H1 (cell line): ENCODE results near the gene LRP1. TPM values are rescaled to one million over a fixed set of nuclear protein-coding genes. Genes with fewer than 3 reads are reported as not detected.

ENCODE experiments used
- CTCF ChIA-PET: fragments of 300-600 bp; sonication (Branson Sonifier 250); formaldehyde crosslinking; loops from one replicate; lab custom pipeline; 2021; ENCODE audit not compliant: partially characterized antibody; lab: Charles Lee
- POLR2A ChIA-PET: fragments of 300-600 bp; sonication (Branson Sonifier 250); formaldehyde crosslinking; loops from one replicate; lab custom pipeline; 2021; ENCODE audit warnings: inconsistent platforms; ENCODE audit not compliant: partially characterized antibody; lab: Charles Lee
- DNase-seq, 2 experiments: peaks; one replicate each; pipeline versions ENCODE4 v3.0.0 to v3.0.0-alpha.2; 2010 to 2022; ENCODE audit warnings: low spot score in 2 of 2, low read depth in 1 of 2, mixed read lengths in 1 of 2
- FAIRE-seq: peaks from 2 replicates; lab custom pipeline; 2011; peaks lifted over from hg19 to GRCh38; lab: Jason Lieb, UNC
- H2AFZ ChIP-seq: 2 replicates; pipeline ENCODE4 v1.8.1; 2012; ENCODE audit warnings: low read length, inconsistent platforms
- H2AK5ac ChIP-seq: 2 replicates; pipeline ENCODE4 v1.6.1; 2013; ENCODE audit warnings: low read depth, low read length
- H2BK120ac ChIP-seq: replicated peaks from 2 replicates; pipeline ENCODE3; 2013; ENCODE audit warnings: low read depth, low read length, inconsistent platforms
- H2BK12ac ChIP-seq: 2 replicates; pipeline ENCODE4 v1.6.1; 2013; ENCODE audit warnings: low read depth, low read length
- H2BK15ac ChIP-seq: 2 replicates; pipeline ENCODE4 v1.6.1; 2013; ENCODE audit warnings: low read length
- H2BK20ac ChIP-seq: 2 replicates; pipeline ENCODE4 v1.6.1; 2013; ENCODE audit warnings: low read length
- H2BK5ac ChIP-seq: 2 replicates; pipeline ENCODE4 v1.6.1; 2013; ENCODE audit warnings: low read depth, low read length
- H3K14ac ChIP-seq: 2 replicates; pipeline ENCODE4 v1.6.1; 2013; ENCODE audit warnings: inconsistent platforms; ENCODE audit not compliant: insufficient read length
- H3K18ac ChIP-seq: 2 replicates; pipeline ENCODE4 v1.6.1; 2013; ENCODE audit warnings: low read length; ENCODE audit errors: extremely low read depth
- H3K23ac ChIP-seq: 2 replicates; pipeline ENCODE4 v1.6.1; 2013; ENCODE audit warnings: inconsistent platforms; ENCODE audit not compliant: insufficient read length
- H3K23me2 ChIP-seq: 2 replicates; pipeline ENCODE4 v1.6.1; 2013; ENCODE audit warnings: low read depth, low read length
- H3K27ac ChIP-seq: 2 replicates; pipeline ENCODE4 v1.6.1; 2011; ENCODE audit warnings: low read depth, low read length, inconsistent platforms
- H3K27me3 ChIP-seq, 4 experiments: replicated peaks in 1 of 4; 1 replicate in 1 of 4; 2 replicates in 3 of 4; pipeline versions ENCODE4 v1.6.1 to v1.8.1; 2011 to 2013; ENCODE audit warnings: low read length in 3 of 4, mild to moderate bottlenecking in 3 of 4, inconsistent platforms in 2 of 4, mixed read lengths in 2 of 4, moderate library complexity in 1 of 4; ENCODE audit not compliant: control insufficient read depth in 3 of 4, insufficient read depth in 3 of 4; ENCODE audit errors: extremely low read depth in 1 of 4
- H3K36me3 ChIP-seq, 4 experiments: 2 replicates each; pipeline versions ENCODE4 v1.6.1 to v1.8.1; 2011 to 2013; ENCODE audit warnings: mild to moderate bottlenecking in 4 of 4, low read length in 3 of 4, moderate library complexity in 2 of 4, control low read depth in 1 of 4, inconsistent platforms in 1 of 4; ENCODE audit not compliant: insufficient read depth in 4 of 4, control insufficient read depth in 2 of 4
- H3K4ac ChIP-seq: replicated peaks from 2 replicates; pipeline ENCODE3; 2013; ENCODE audit warnings: low read length, low read depth, mixed read lengths, inconsistent platforms; ENCODE audit not compliant: insufficient read length
- H3K4me1 ChIP-seq, 4 experiments: replicated peaks in 1 of 4; 1 replicate in 1 of 4; 2 replicates in 3 of 4; pipeline versions ENCODE4 v1.6.1 to v1.8.1; 2011 to 2013; ENCODE audit warnings: low read length in 3 of 4, inconsistent platforms in 2 of 4, mixed read lengths in 1 of 4; ENCODE audit not compliant: insufficient read depth in 4 of 4, control insufficient read depth in 3 of 4
- H3K4me2 ChIP-seq, 2 experiments: 2 replicates each; pipeline versions ENCODE4 v1.6.1 to v1.8.1; 2011 to 2013; ENCODE audit warnings: low read depth in 2 of 2, low read length in 2 of 2, control low read depth in 1 of 2, inconsistent platforms in 1 of 2, mild to moderate bottlenecking in 1 of 2; ENCODE audit not compliant: insufficient read depth in 1 of 2
- H3K4me3 ChIP-seq, 4 experiments: fragments of 200-600, 300-600 bp in 1 of 4; sonication (generic), shearing (Covaris generic), sonication (Bioruptor Twin) in 1 of 4; 2 replicates each; pipeline versions ENCODE4 v1.5.1 to v1.8.1; 2011 to 2016; ENCODE audit warnings: low read length in 4 of 4, low read depth in 3 of 4, control low read depth in 2 of 4, inconsistent platforms in 2 of 4, mild to moderate bottlenecking in 2 of 4, mixed read lengths in 1 of 4, moderate library complexity in 1 of 4; ENCODE audit not compliant: insufficient read depth in 2 of 4; ENCODE audit errors: extremely low read depth in 1 of 4
- H3K56ac ChIP-seq: replicated peaks from 2 replicates; pipeline ENCODE3; 2013; ENCODE audit warnings: low read depth, mild to moderate bottlenecking, mixed read lengths, low read length, inconsistent platforms; ENCODE audit not compliant: insufficient read length
- H3K79me1 ChIP-seq: 2 replicates; pipeline ENCODE4 v1.6.1; 2013; ENCODE audit warnings: low read depth, low read length, control low read depth
- H3K79me2 ChIP-seq, 2 experiments: 2 replicates each; pipeline versions ENCODE4 v1.6.1 to v1.8.1; 2012 to 2013; ENCODE audit warnings: low read length in 2 of 2, mild to moderate bottlenecking in 2 of 2, inconsistent platforms in 1 of 2; ENCODE audit not compliant: insufficient read depth in 2 of 2, control insufficient read depth in 1 of 2
- H3K9ac ChIP-seq, 4 experiments: replicated peaks in 1 of 4; 1 replicate in 1 of 4; 2 replicates in 3 of 4; pipeline versions ENCODE4 v1.6.1 to v1.8.1; 2011 to 2013; ENCODE audit warnings: low read depth in 3 of 4, low read length in 3 of 4, control low read depth in 2 of 4, mild to moderate bottlenecking in 2 of 4, moderate library complexity in 2 of 4, inconsistent platforms in 1 of 4; ENCODE audit errors: extremely low read depth in 1 of 4
- H3K9me3 ChIP-seq, 2 experiments: 2 replicates each; pipeline versions ENCODE4 v1.6.1 to v1.8.1; 2012 to 2013; ENCODE audit warnings: mild to moderate bottlenecking in 2 of 2, moderate library complexity in 2 of 2, control low read depth in 1 of 2, inconsistent platforms in 1 of 2, low read depth in 1 of 2, low read length in 1 of 2, mixed read lengths in 1 of 2; ENCODE audit not compliant: insufficient read depth in 2 of 2
- H4K20me1 ChIP-seq, 2 experiments: replicated peaks in 1 of 2; 2 replicates each; pipeline versions ENCODE3 to v1.8.1; 2011 to 2013; ENCODE audit warnings: inconsistent platforms in 2 of 2, low read length in 2 of 2, mild to moderate bottlenecking in 1 of 2; ENCODE audit not compliant: insufficient read depth in 2 of 2, control insufficient read depth in 1 of 2
- H4K5ac ChIP-seq: 2 replicates; pipeline ENCODE4 v1.6.1; 2013; ENCODE audit warnings: low read length, low read depth, mixed read lengths, inconsistent platforms; ENCODE audit not compliant: insufficient read length
- H4K8ac ChIP-seq: 2 replicates; pipeline ENCODE4 v1.8.0; 2013; ENCODE audit warnings: mild to moderate bottlenecking, moderate library complexity, low read length, inconsistent platforms; ENCODE audit not compliant: insufficient read depth; ENCODE audit errors: extremely low read depth
- H4K91ac ChIP-seq: replicated peaks from 2 replicates; pipeline ENCODE3; 2013; ENCODE audit warnings: low read length, mixed read lengths, inconsistent platforms; ENCODE audit not compliant: insufficient read length
- ATF3 ChIP-seq: IDR thresholded peaks from 2 replicates; pipeline ENCODE4 v1.6.1; 2011; ENCODE audit warnings: low read depth, mild to moderate bottlenecking, low read length; ENCODE audit not compliant: insufficient read depth
- CEBPB ChIP-seq: IDR thresholded peaks from 2 replicates; pipeline ENCODE4 v1.6.1; 2012; ENCODE audit warnings: low read depth, low read length
- KDM4A ChIP-seq: IDR thresholded peaks from one replicate; pipeline ENCODE4 v1.7.1; 2012; ENCODE audit warnings: low read depth, mild to moderate bottlenecking, moderate library complexity, low read length, inconsistent platforms; ENCODE audit not compliant: severe bottlenecking
- MAX ChIP-seq: IDR thresholded peaks from 2 replicates; pipeline ENCODE4 v1.6.1; 2012; ENCODE audit warnings: inconsistent platforms
- SIX5 ChIP-seq: IDR thresholded peaks from 2 replicates; pipeline ENCODE4 v1.6.1; 2011; ENCODE audit warnings: mild to moderate bottlenecking, low read depth, low read length
- SUZ12 ChIP-seq: fragments of 200-600 bp; sonication (generic); IDR thresholded peaks from 2 replicates; pipeline ENCODE4 v1.6.1; 2012; ENCODE audit warnings: mild to moderate bottlenecking, inconsistent platforms, low read length, moderate library complexity, mixed read lengths
- WGBS, 2 experiments: shearing (Covaris generic) in 1 of 2; methylation state at CpG; one replicate each; pipeline versions ENCODE4 v1.1.6 to v1.1.7; 2013 to 2015; ENCODE audit warnings: low lambda C conversion rate in 2 of 2, mixed read lengths in 2 of 2, inconsistent platforms in 1 of 2, low coverage in 1 of 2, missing lambda C conversion rate in 1 of 2; ENCODE audit not compliant: insufficient replicate concordance in 2 of 2, insufficient coverage in 1 of 2, insufficient read length in 1 of 2; ENCODE audit errors: extremely low coverage in 1 of 2, missing lambda C conversion rate in 1 of 2; 5-methylcytosine and 5-hydroxymethylcytosine counted together
- polyA plus RNA-seq, 7 experiments: library from polyadenylated mRNA; depleted of rRNA in 3 of 7; stranded (reverse) in 5 of 7; unstranded in 2 of 7; fragments of >200 nt in 5 of 7; fragments of 200-250 nt in 2 of 7; gene quantifications; 1 replicate in 5 of 7; 2 replicates in 1 of 7; 4 replicates in 1 of 7; pipeline versions ENCODE4 v1.2.1 to v1.2.3, GENCODE V29; 2011 to 2013; ENCODE audit warnings: missing spikeins in 2 of 7, mixed read lengths in 2 of 7
- total RNA-seq: library from RNA; stranded (reverse); fragmentation: NEBNext Ultra II Directional; extraction: Animal tissue kit (Norgen Biotek cat#: 25700); gene quantifications from 2 replicates; pipeline ENCODE4 v1.2.1, GENCODE V29; 2021
- TF ChIP-seq, protein P1 (sequence below), 3 experiments: IDR thresholded peaks; 1 replicate in 2 of 3; 2 replicates in 1 of 3; pipeline versions ENCODE4 v1.5.1 to v1.6.1; 2011; ENCODE audit warnings: low read length in 3 of 3, mild to moderate bottlenecking in 3 of 3, inconsistent platforms in 2 of 3, low read depth in 1 of 3, moderate library complexity in 1 of 3; ENCODE audit not compliant: insufficient read depth in 1 of 3; ENCODE audit errors: control extremely low read depth in 1 of 3

Gene LRP1
- total and polyA plus RNA-seq, 2 of the 8 experiments (the other 6 are each of a cell fraction or from before 2014, with no cell fraction given), result 35.3 to 92.5 TPM

DNA sequence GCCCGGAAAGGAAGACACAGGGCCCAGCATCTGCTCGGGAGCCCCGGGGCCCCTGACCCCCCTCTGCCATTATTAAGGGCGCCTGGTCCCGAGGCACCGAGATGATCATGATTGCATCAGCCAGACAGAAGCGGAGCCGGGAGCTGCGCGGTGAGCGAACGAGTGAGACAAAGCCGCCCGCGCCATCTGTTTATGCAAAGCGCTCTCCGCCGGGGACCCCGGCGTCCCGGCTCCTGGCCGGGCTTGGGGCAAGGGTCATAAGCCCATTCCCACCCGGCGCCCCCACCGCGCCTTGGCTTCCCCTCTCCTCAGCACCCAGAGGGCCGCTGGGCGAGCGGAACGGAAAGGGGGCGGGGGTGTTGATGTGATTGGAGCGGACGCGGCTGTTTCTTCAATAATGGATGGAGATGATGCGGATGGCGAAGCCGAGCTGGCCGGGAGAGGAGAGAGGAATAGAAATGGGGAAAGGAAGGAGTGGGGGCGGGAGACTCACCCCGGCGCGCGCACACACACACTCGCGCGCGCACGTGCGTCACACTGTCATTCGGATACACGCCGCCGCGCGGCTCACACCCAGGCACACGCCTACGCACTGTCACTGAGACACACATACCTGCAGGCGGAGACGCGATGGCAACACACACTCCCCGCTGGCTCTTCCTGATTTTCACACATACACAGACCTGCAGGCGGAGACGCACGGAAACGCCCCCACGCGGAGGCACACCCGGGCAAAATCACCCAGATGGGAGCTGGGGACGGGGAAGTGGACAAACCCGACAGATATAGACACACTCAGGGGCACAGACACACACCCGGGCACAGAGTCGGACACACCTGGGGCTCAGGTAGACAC lies 112.0 kb downstream of the LRP1 start:
- Histone ChIP-seq H3K14ac (no peak overlapping the region), H3K36me3 (no peaks in the 10 kb centered on the region), H3K27me3 (peaks cover 59 to 85% (median 79%) of the 10 kb centered on the region in 4 experiments), H3K9ac (peak overlapping the region in 3 of 4 experiments; percentile 41 to 44 (median 42); a peak in 5 of 7 replicates), H2BK15ac (peak overlapping the region; percentile 72; the same call in 1 of the 2 replicates), H2BK5ac (peak overlapping the region; percentile 12; the same call in 1 of the 2 replicates), H3K4me1 (peaks cover 6 to 68% (median 42%) of the 10 kb centered on the region in 4 experiments), H3K18ac (peak overlapping the region; percentile 96), H3K56ac (no peak overlapping the region), H3K79me2 (no peaks in the 10 kb centered on the region), H3K23ac (no peak overlapping the region), H3K9me3 (no peaks in the 10 kb centered on the region), H3K23me2 (peaks cover 26% of the 10 kb centered on the region), H2BK20ac (no peak overlapping the region), H4K91ac (no peak overlapping the region), H4K8ac (peak overlapping the region; percentile 96), H4K20me1 (peaks cover 14 to 18% of the 10 kb centered on the region in 2 experiments), H2AK5ac (peak overlapping the region; percentile 87), H2AFZ (no peak overlapping the region), H3K27ac (no peak overlapping the region), H3K79me1 (no peaks in the 10 kb centered on the region), H3K4ac (no peak overlapping the region), H2BK120ac (no peak overlapping the region), H3K4me2 (peak overlapping the region; percentile 89 to 91), H4K5ac (no peak overlapping the region), H2BK12ac (peak overlapping the region; percentile 99), H3K4me3 (peak overlapping the region; percentile 42 to 67 (median 46))
- 1% methylated on average over 52 of the region's 72 CpGs; no CpG with 5 or more reads in 1 of the 2 experiments for WGBS, 2 experiments
- FAIRE-seq, result no peak
- DNase-seq, result peak in 1 of 2 experiments; percentile 67
- POLR2A ChIA-PET, result interaction anchor here (0.6 to 23.7 kb wide), 15 partner anchors 11 to 768 kb away, joined by 3 to 852 read pairs (median 4); partner anchors contain the start of genes INHBE, LRP1, NXPH4 and SHMT2
- CTCF ChIA-PET, result interaction anchor here (1.0 to 27.9 kb wide), 10 partner anchors 11 to 235 kb away, joined by 3 to 726 read pairs (median 9); partner anchors contain the start of genes GLI1, INHBE, NXPH4 and SHMT2
- TF ChIP-seq KDM4A (peak; percentile 19), MAX (peak; percentile 81), CEBPB (peak; percentile 70), ATF3 (0 out of 2 replicates have a peak, but pooled peaks have one; percentile 34), SUZ12 (0 out of 2 replicates have a peak, but pooled peaks have one; percentile 35), SIX5 (no peak)
- TF ChIP-seq, protein P1, sequence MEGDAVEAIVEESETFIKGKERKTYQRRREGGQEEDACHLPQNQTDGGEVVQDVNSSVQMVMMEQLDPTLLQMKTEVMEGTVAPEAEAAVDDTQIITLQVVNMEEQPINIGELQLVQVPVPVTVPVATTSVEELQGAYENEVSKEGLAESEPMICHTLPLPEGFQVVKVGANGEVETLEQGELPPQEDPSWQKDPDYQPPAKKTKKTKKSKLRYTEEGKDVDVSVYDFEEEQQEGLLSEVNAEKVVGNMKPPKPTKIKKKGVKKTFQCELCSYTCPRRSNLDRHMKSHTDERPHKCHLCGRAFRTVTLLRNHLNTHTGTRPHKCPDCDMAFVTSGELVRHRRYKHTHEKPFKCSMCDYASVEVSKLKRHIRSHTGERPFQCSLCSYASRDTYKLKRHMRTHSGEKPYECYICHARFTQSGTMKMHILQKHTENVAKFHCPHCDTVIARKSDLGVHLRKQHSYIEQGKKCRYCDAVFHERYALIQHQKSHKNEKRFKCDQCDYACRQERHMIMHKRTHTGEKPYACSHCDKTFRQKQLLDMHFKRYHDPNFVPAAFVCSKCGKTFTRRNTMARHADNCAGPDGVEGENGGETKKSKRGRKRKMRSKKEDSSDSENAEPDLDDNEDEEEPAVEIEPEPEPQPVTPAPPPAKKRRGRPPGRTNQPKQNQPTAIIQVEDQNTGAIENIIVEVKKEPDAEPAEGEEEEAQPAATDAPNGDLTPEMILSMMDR (IDR thresholded peaks at IDR 0.05; ENCODE audit: control extremely low read depth in 1 of 3, insufficient read depth in 1 of 3, low read depth in 1 of 3, low read length in 3 of 3), result no peak
